Measurements from ENCODE around the gene NUAK1. TPM values are rescaled to one million over a fixed set of nuclear protein-coding genes. Genes with fewer than 3 reads are reported as not detected.
A peak's percentile ranks its signal among the peaks of the same experiment; 100 is the strongest.

Gene NUAK1
- total RNA-seq, 1 experiment from 2014 or later = 10.1 TPM

DNA sequence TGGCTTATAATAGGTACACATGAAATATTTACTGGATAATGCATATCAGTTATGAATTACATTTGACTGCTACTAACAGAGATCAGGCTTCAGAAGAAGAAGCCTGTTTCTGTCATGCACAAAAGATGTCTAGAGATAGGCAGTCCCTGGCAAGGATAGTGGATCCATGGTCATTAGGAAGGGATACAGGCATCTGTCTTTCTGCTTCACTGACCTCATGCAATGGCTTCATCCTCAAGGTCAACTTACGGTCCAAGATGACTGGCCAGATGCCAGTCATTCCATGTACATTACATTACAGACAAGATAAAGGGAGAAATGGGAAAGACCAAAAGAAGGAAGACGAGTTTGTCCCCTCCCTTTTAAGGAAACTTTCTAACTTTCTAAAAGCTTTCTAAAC lies 94.0 kb downstream of the NUAK1 start:
- no peaks in the 10 kb centered on the region for H3K4me1 ChIP-seq (ENCODE audit: insufficient read depth, low read length)
- Mint-ChIP-seq H3K27me3 (ENCODE audit: low read depth) (no peaks in the 10 kb centered on the region; the same call in 1 of the 2 replicates), H3K4me3 (no peak overlapping the region), H3K4me1 (peaks cover 4 to 9% of the 10 kb centered on the region in 2 experiments), H3K9me3 (no peaks in the 10 kb centered on the region), H3K27ac (no peak overlapping the region), H3K36me3 (ENCODE audit: insufficient read depth in 1 of 3, low read depth in 3 of 3) (no peaks in the 10 kb centered on the region)
- no peak overlapping the region for H2BK120ac ChIP-seq (ENCODE audit: low read depth, low read length, poor library complexity, severe bottlenecking)
- no peaks in the 10 kb centered on the region for H3K9me3 ChIP-seq (ENCODE audit: control insufficient read depth, low read depth, low read length)
- no peaks in the 10 kb centered on the region for H4K20me1 ChIP-seq (ENCODE audit: control insufficient read depth, insufficient read depth, insufficient read length)
- no peaks in the 10 kb centered on the region for H3K79me2 ChIP-seq (ENCODE audit: insufficient read depth, low read length)
- H3K23ac ChIP-seq (ENCODE audit: insufficient read length, low read depth, low read length) = no peak overlapping the region
- no peak overlapping the region for H3K4me2 ChIP-seq (ENCODE audit: insufficient read depth, insufficient read length, low read length)
- H4K8ac ChIP-seq (replicated peaks; ENCODE audit: insufficient read length, low read depth, low read length) = no peak overlapping the region
- no peak for DNase-seq
- H3K14ac ChIP-seq (ENCODE audit: insufficient read depth, low read length) = no peak overlapping the region
- H3T11ph ChIP-seq (ENCODE audit: low read length) = no peak overlapping the region
- no CpG with 5 or more reads among the region's 2 CpGs for WGBS (ENCODE audit: extremely low coverage, insufficient read length, low lambda C conversion rate)
- H4K5ac ChIP-seq (ENCODE audit: insufficient read length, low read depth, low read length) = no peak overlapping the region
- H3K27me3 ChIP-seq (ENCODE audit: insufficient read depth, low read length) = no peaks in the 10 kb centered on the region
- H3K23me2 ChIP-seq (ENCODE audit: insufficient read length, low read depth, low read length, poor library complexity, severe bottlenecking) = no peaks in the 10 kb centered on the region
- H2BK5ac ChIP-seq (ENCODE audit: insufficient read length, low read length) = no peak overlapping the region
- H3K27ac ChIP-seq (ENCODE audit: insufficient read length, low read depth, low read length) = no peak overlapping the region
- peak overlapping the region; percentile 6 for H2BK20ac ChIP-seq (ENCODE audit: low read depth, low read length, poor library complexity, severe bottlenecking)
- H4K91ac ChIP-seq (ENCODE audit: insufficient read length, low read depth, low read length) = no peak overlapping the region
- H3K56ac ChIP-seq (ENCODE audit: insufficient read length, low read depth, low read length) = no peak overlapping the region
- H2BK15ac ChIP-seq (ENCODE audit: low read depth, low read length) = no peak overlapping the region
- no peak overlapping the region for H2BK12ac ChIP-seq (ENCODE audit: insufficient read length, low read depth, low read length)
- H2AK5ac ChIP-seq (ENCODE audit: insufficient read length, low read length) = no peak overlapping the region
- H3K4ac ChIP-seq (ENCODE audit: low read depth, low read length) = no peak overlapping the region
- H2AFZ ChIP-seq (ENCODE audit: low read length) = no peak overlapping the region
- no peaks in the 10 kb centered on the region for H3K79me1 ChIP-seq (ENCODE audit: insufficient read depth, low read depth, low read length, poor library complexity, severe bottlenecking)
- no peak overlapping the region for H3K9ac ChIP-seq (ENCODE audit: extremely low read depth, insufficient read length, low read length)
- TF ChIP-seq, protein P1, sequence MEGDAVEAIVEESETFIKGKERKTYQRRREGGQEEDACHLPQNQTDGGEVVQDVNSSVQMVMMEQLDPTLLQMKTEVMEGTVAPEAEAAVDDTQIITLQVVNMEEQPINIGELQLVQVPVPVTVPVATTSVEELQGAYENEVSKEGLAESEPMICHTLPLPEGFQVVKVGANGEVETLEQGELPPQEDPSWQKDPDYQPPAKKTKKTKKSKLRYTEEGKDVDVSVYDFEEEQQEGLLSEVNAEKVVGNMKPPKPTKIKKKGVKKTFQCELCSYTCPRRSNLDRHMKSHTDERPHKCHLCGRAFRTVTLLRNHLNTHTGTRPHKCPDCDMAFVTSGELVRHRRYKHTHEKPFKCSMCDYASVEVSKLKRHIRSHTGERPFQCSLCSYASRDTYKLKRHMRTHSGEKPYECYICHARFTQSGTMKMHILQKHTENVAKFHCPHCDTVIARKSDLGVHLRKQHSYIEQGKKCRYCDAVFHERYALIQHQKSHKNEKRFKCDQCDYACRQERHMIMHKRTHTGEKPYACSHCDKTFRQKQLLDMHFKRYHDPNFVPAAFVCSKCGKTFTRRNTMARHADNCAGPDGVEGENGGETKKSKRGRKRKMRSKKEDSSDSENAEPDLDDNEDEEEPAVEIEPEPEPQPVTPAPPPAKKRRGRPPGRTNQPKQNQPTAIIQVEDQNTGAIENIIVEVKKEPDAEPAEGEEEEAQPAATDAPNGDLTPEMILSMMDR (conservative IDR thresholded peaks at IDR 0.05) = no peak
- no peak overlapping the region for H3K18ac ChIP-seq (ENCODE audit: insufficient read length, low read depth, low read length)

Measured in H9 (cell line).